ENCODE measurements around the gene GP1BB. TPM values are rescaled to one million over a fixed set of nuclear protein-coding genes. Genes with fewer than 3 reads are reported as not detected.

The GP1BB gene
- polyA plus RNA-seq, 3 donors, result 0.63 to 3.6 (median 1.7) TPM

GRCh38 chr22:19747551-19747950, 24.2 kb downstream of the GP1BB start:
- 55 to 84% (median 83%) methylated on average over 9 to 12 of the region's 12 CpGs for WGBS, 3 donors
- no peak overlapping the region for H3K27ac ChIP-seq (ENCODE audit: low read depth, low read length)

- H3K27ac ChIP-seq (ENCODE audit: low read depth, low read length), result no peak overlapping the region
- WGBS, 3 donors, result 66 to 96% (median 73%) methylated on average over 4 of the region's 4 CpGs
These were observed 24.8 kb downstream of the GP1BB start for GRCh38 chr22:19748139-19748538.

- H3K27ac ChIP-seq (ENCODE audit: low read depth, low read length), result no peak overlapping the region
- 57 to 80% (median 73%) methylated on average over 15 of the region's 15 CpGs for WGBS, 3 donors
These were observed 25.8 kb downstream of the GP1BB start for GRCh38 chr22:19748991-19749664.

- no peak overlapping the region for H3K27ac ChIP-seq (ENCODE audit: low read depth, low read length)
- WGBS, 3 donors, result 78 to 80% (median 80%) methylated on average over 11 to 12 of the region's 12 CpGs
These were observed 26.5 kb downstream of the GP1BB start for GRCh38 chr22:19749876-19750275.

- H3K27ac ChIP-seq (ENCODE audit: low read depth, low read length), result no peak overlapping the region
These were observed 27.5 kb downstream of the GP1BB start for GRCh38 chr22:19750507-19751490.

GRCh38 chr22:19751497-19752245, 28.3 kb downstream of the GP1BB start:
- 84 to 93% (median 90%) methylated on average over 12 to 14 of the region's 14 CpGs for WGBS, 3 donors
- H3K27ac ChIP-seq (ENCODE audit: low read depth, low read length), result no peak overlapping the region

More at GRCh38 chr22:19750507-19751490, 27.5 kb downstream of the GP1BB start:
- 39 to 82% (median 74%) methylated on average over 19 to 27 of the region's 27 CpGs for WGBS, 3 donors

GRCh38 chr22:19753090-19753842, 29.9 kb downstream of the GP1BB start:
- no peak overlapping the region for H3K27ac ChIP-seq (ENCODE audit: low read depth, low read length)
- WGBS, 3 donors, result 82 to 87% (median 83%) methylated on average over 10 of the region's 10 CpGs

- no peak overlapping the region for H3K27ac ChIP-seq (ENCODE audit: low read depth, low read length)
- 57 to 80% (median 75%) methylated on average over 14 of the region's 14 CpGs for WGBS, 3 donors
These were observed 30.8 kb downstream of the GP1BB start for GRCh38 chr22:19753996-19754700.

- 29 to 33% (median 30%) methylated on average over 14 of the region's 14 CpGs for WGBS, 3 donors
These were observed 31.4 kb downstream of the GP1BB start for GRCh38 chr22:19754701-19755144.

GRCh38 chr22:19755145-19755710, 31.9 kb downstream of the GP1BB start:
- 1 to 4% (median 3%) methylated on average over 48 to 59 of the region's 59 CpGs for WGBS, 3 donors
- no peak overlapping the region for H3K27ac ChIP-seq (ENCODE audit: low read depth, low read length)

More at GRCh38 chr22:19754701-19755144, 31.4 kb downstream of the GP1BB start:
- H3K27ac ChIP-seq (ENCODE audit: low read depth, low read length), result no peak overlapping the region

- 3 to 7% (median 6%) methylated on average over 26 of the region's 26 CpGs for WGBS, 3 donors
- H3K27ac ChIP-seq (ENCODE audit: low read depth, low read length), result no peak overlapping the region
These were observed 32.5 kb downstream of the GP1BB start for GRCh38 chr22:19755722-19756287.

- 1 to 4% (median 4%) methylated on average over 57 to 76 of the region's 76 CpGs for WGBS, 3 donors
- H3K27ac ChIP-seq (ENCODE audit: low read depth, low read length), result no peak overlapping the region
These were observed 33.2 kb downstream of the GP1BB start for GRCh38 chr22:19756288-19757128.

GRCh38 chr22:19757140-19757984, 34.0 kb downstream of the GP1BB start:
- WGBS, 3 donors, result 26 to 42% (median 35%) methylated on average over 13 to 16 of the region's 16 CpGs

GRCh38 chr22:19757985-19758895, 34.9 kb downstream of the GP1BB start:
- H3K27ac ChIP-seq (ENCODE audit: low read depth, low read length), result no peak overlapping the region
- WGBS, 3 donors, result 38 to 46% (median 41%) methylated on average over 43 of the region's 43 CpGs

More at GRCh38 chr22:19757140-19757984, 34.0 kb downstream of the GP1BB start:
- no peak overlapping the region for H3K27ac ChIP-seq (ENCODE audit: low read depth, low read length)

Measured in adipose tissue (tissue), 3 donors.